OCI-LY1 (cell line): Measurements from ENCODE around the gene CARMIL1.

Experiments used
- CTCF ChIP-seq: fragments of 200-600 bp; sonication (generic), shearing (Covaris generic); IDR thresholded peaks from 2 replicates; pipeline ENCODE4 v1.5.1; 2017; ENCODE audit warnings: mild to moderate bottlenecking, antibody characterized with exemption, low read length, moderate library complexity, mixed read lengths
- EZH2 ChIP-seq: fragments of 200-600 bp; sonication (generic), shearing (Covaris generic); IDR thresholded peaks from 2 replicates; pipeline ENCODE4 v1.8.0; 2017; ENCODE audit warnings: borderline replicate concordance, mixed run types, mild to moderate bottlenecking, antibody characterized with exemption, low read length, moderate library complexity, mixed read lengths

- no peak for TF ChIP-seq CTCF
- TF ChIP-seq EZH2 = no peak
Measured at GRCh38 chr6:25506020-25506419, 226.8 kb downstream of the CARMIL1 start.
